Epithelial cell of proximal tubule (primary cell): Measurements from ENCODE around the gene TEX22. TPM values are rescaled to one million over a fixed set of nuclear protein-coding genes. Genes with fewer than 3 reads are reported as not detected.

Experiments used
- DNase-seq: peaks from one replicate; pipeline ENCODE4 v3.0.0-alpha.2; 2011; ENCODE audit warnings: low read depth
- H3K4me3 ChIP-seq: 2 replicates; pipeline ENCODE4 v1.5.1; 2011; ENCODE audit warnings: low read depth, mild to moderate bottlenecking, low read length
- CTCF ChIP-seq: conservative IDR thresholded peaks from 2 replicates; pipeline ENCODE4 v1.5.1; 2012; ENCODE audit warnings: low read depth, mild to moderate bottlenecking, low read length
- total RNA-seq: library from RNA; depleted of rRNA; stranded (reverse); fragments of >200 nt; gene quantifications from 2 replicates; pipeline ENCODE4 v1.2.3, GENCODE V29; 2015

Gene TEX22
- total RNA-seq, 1 donor from 2014 or later, result 0.29 TPM

GRCh38 chr14:105436891-105437722, 38.8 kb downstream of the TEX22 start:
- DNase-seq, result no peak
- H3K4me3 ChIP-seq, result no peak overlapping the region
- TF ChIP-seq CTCF, result no peak

GRCh38 chr14:105437723-105438500, 39.6 kb downstream of the TEX22 start:
- no peak for TF ChIP-seq CTCF
- H3K4me3 ChIP-seq, result no peak overlapping the region

GRCh38 chr14:105439179-105439578, 40.8 kb downstream of the TEX22 start:
- no peak overlapping the region for H3K4me3 ChIP-seq
- no peak for DNase-seq
- TF ChIP-seq CTCF, result no peak

More at GRCh38 chr14:105437723-105438500, 39.6 kb downstream of the TEX22 start:
- no peak for DNase-seq

GRCh38 chr14:105439710-105440553, 41.6 kb downstream of the TEX22 start:
- DNase-seq, result no peak
- TF ChIP-seq CTCF, result no peak
- H3K4me3 ChIP-seq, result no peak overlapping the region

GRCh38 chr14:105440554-105440900, 42.2 kb downstream of the TEX22 start:
- H3K4me3 ChIP-seq, result no peak overlapping the region
- DNase-seq, result no peak
- no peak for TF ChIP-seq CTCF

- no peak for DNase-seq
- TF ChIP-seq CTCF, result no peak
- H3K4me3 ChIP-seq, result no peak overlapping the region
These were observed 42.7 kb downstream of the TEX22 start for GRCh38 chr14:105440992-105441391.
